RKO (cell line): Measurements from ENCODE around the gene ABCC1.

Experiments
- DNase-seq: peaks from one replicate; pipeline ENCODE4 v3.0.0-alpha.2; 2016; ENCODE audit warnings: low spot score

The ABCC1 gene

GRCh38 chr16:16111639-16112038 lies 162.2 kb downstream of the ABCC1 start:
- no peak for DNase-seq

GRCh38 chr16:16112450-16113053 lies 163.1 kb downstream of the ABCC1 start:
- DNase-seq: no peak

GRCh38 chr16:16113076-16113475 lies 163.7 kb downstream of the ABCC1 start:
- DNase-seq: no peak

- DNase-seq: no peak
Observed at GRCh38 chr16:16116841-16117240, 167.4 kb downstream of the ABCC1 start.

GRCh38 chr16:16118337-16118736 lies 168.9 kb downstream of the ABCC1 start:
- DNase-seq: no peak

GRCh38 chr16:16120044-16120381 lies 170.6 kb downstream of the ABCC1 start:
- DNase-seq: no peak

GRCh38 chr16:16120382-16121184 lies 171.2 kb downstream of the ABCC1 start:
- no peak for DNase-seq

- DNase-seq: no peak
Observed at GRCh38 chr16:16121185-16121727, 171.8 kb downstream of the ABCC1 start.

GRCh38 chr16:16122264-16122663 lies 172.8 kb downstream of the ABCC1 start:
- DNase-seq: no peak

GRCh38 chr16:16124438-16124837 lies 175.0 kb downstream of the ABCC1 start:
- no peak for DNase-seq

- DNase-seq: no peak
Observed at GRCh38 chr16:16124974-16125373, 175.6 kb downstream of the ABCC1 start.

- DNase-seq: no peak
Observed at GRCh38 chr16:16126896-16127295, 177.5 kb downstream of the ABCC1 start.

GRCh38 chr16:16127469-16128116 lies 178.2 kb downstream of the ABCC1 start:
- peak; percentile 68 for DNase-seq

- DNase-seq: no peak
Observed at GRCh38 chr16:16131204-16131603, 181.8 kb downstream of the ABCC1 start.

GRCh38 chr16:16131659-16132058 lies 182.2 kb downstream of the ABCC1 start:
- no peak for DNase-seq

GRCh38 chr16:16133943-16134604 lies 184.7 kb downstream of the ABCC1 start:
- no peak for DNase-seq

- no peak for DNase-seq
Observed at GRCh38 chr16:16136588-16136987, 187.2 kb downstream of the ABCC1 start.

GRCh38 chr16:16137110-16137509 lies 187.7 kb downstream of the ABCC1 start:
- DNase-seq: no peak

- no peak for DNase-seq
Observed at GRCh38 chr16:16138034-16138635, 188.7 kb downstream of the ABCC1 start.

GRCh38 chr16:16139061-16139460 lies 189.6 kb downstream of the ABCC1 start:
- DNase-seq: no peak

- DNase-seq: no peak
Observed at GRCh38 chr16:16139806-16140205, 190.4 kb downstream of the ABCC1 start.

- DNase-seq: no peak
Observed at GRCh38 chr16:16140537-16140936, 191.1 kb downstream of the ABCC1 start.
